Fibroblast of lung (primary cell): Measurements from ENCODE around the gene TRIM40.
A peak's percentile ranks its signal among the peaks of the same experiment; 100 is the strongest.

Experiments
- CTCF ChIP-seq, 2 donors: IDR thresholded peaks in 1 of 2; conservative IDR thresholded peaks in 1 of 2; 1 replicate in 1 of 2; 2 replicates in 1 of 2; pipeline ENCODE4 v1.5.1; 2011 to 2012; ENCODE audit warnings: low read length in 2 of 2, control low read depth in 1 of 2, inconsistent platforms in 1 of 2, low read depth in 1 of 2, mild to moderate bottlenecking in 1 of 2
- EZH2 ChIP-seq: IDR thresholded peaks from 2 replicates; pipeline ENCODE4 v1.5.1; 2012; ENCODE audit warnings: low read length, control low read depth, mild to moderate bottlenecking; ENCODE audit errors: missing control alignments

GRCh38 chr6:30130887-30131862, 4.8 kb upstream of the TRIM40 start:
- TF ChIP-seq CTCF (conservative IDR thresholded peaks at IDR 0.05 in 1 of 2, IDR thresholded peaks at IDR 0.05 in 1 of 2; ENCODE audit: low read depth in 1 of 2, low read length in 2 of 2): peak; percentile 96 to 100
- TF ChIP-seq EZH2: no peak
